Sigmoid colon (tissue), 4 donors: ENCODE data around the gene JMY.

ENCODE experiments used
- EP300 ChIP-seq, 4 donors: sonication (generic); formaldehyde crosslinking; IDR thresholded peaks; one replicate each; pipeline ENCODE4 v1.6.1; 2017; ENCODE audit warnings: antibody characterized with exemption in 4 of 4
- POLR2A ChIP-seq, 2 donors: fragments of 450-650 bp; IDR thresholded peaks; one replicate each; pipeline ENCODE4 v1.6.1; 2016; ENCODE audit warnings: antibody characterized with exemption in 2 of 2, mild to moderate bottlenecking in 2 of 2, moderate library complexity in 2 of 2
- POLR2AphosphoS5 ChIP-seq, 4 donors: sonication (generic); formaldehyde crosslinking; IDR thresholded peaks; one replicate each; pipeline ENCODE4 v1.6.1; 2017; ENCODE audit warnings: antibody characterized with exemption in 4 of 4
- TF ChIP-seq, protein P1 (sequence below), 4 experiments: fragments of 450-650 bp in 3 of 4; fragments of 200-600 bp in 1 of 4; IDR thresholded peaks; one replicate each; pipeline ENCODE4 v1.5.1; 2016 to 2019; ENCODE audit warnings: antibody characterized with exemption in 4 of 4, mild to moderate bottlenecking in 3 of 4, moderate library complexity in 2 of 4

DNA sequence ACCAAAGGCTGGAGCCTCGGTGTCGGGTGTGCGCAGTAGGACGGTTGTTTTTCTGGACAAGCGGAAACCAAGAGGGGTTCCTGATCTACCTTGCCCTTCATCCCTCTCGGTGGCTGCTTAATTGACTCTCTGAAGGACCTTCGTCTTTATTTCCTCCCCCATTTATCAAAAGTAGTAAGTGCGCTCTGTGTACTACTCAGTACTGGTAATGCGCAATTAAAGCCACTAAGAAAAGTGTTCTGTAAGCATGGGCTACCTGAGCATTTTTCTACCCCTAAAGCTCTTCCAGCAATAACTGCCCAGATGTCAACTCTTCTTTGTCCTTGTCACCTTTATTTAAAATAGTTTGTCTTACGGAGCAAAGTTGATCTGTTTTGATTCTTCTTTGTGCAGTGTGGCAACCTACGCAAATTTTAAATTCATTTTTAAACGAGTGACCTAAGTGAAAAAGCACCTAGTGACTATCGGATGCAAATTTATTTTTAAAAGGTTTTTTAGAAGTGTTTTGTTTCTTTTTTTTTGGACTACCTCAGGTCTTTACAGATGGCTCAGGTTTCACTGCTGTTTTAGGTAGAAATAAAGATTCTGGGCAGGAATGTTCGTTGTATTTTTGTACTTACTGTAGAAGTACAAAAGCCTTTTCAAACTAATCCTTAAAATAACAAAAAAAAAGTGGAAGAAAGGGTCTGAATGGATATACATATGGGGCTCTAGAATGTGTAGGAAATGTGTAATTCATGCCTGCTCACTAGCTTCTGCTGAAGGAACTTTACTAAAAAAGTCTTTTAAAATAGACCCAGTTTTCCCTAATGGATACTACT, 2.0 kb downstream of the JMY start:
- TF ChIP-seq, protein P1, sequence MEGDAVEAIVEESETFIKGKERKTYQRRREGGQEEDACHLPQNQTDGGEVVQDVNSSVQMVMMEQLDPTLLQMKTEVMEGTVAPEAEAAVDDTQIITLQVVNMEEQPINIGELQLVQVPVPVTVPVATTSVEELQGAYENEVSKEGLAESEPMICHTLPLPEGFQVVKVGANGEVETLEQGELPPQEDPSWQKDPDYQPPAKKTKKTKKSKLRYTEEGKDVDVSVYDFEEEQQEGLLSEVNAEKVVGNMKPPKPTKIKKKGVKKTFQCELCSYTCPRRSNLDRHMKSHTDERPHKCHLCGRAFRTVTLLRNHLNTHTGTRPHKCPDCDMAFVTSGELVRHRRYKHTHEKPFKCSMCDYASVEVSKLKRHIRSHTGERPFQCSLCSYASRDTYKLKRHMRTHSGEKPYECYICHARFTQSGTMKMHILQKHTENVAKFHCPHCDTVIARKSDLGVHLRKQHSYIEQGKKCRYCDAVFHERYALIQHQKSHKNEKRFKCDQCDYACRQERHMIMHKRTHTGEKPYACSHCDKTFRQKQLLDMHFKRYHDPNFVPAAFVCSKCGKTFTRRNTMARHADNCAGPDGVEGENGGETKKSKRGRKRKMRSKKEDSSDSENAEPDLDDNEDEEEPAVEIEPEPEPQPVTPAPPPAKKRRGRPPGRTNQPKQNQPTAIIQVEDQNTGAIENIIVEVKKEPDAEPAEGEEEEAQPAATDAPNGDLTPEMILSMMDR (IDR thresholded peaks at IDR 0.05), result no peak
- TF ChIP-seq POLR2AphosphoS5 (IDR thresholded peaks at IDR 0.05) (no peak), POLR2A (IDR thresholded peaks at IDR 0.05) (no peak), EP300 (IDR thresholded peaks at IDR 0.05) (no peak)
